ENCODE results near the gene TM4SF1.
"Not testable (repeated sequence)": the region's sequence is repeated elsewhere in the genome, so short reads cannot be mapped to it uniquely, and the experiment has no call there.

Gene TM4SF1

GRCh38 chr3:149393345-149394160, 16.1 kb upstream of the TM4SF1 start:
- peak; percentile 27 to 28 for DNase-seq

DNA sequence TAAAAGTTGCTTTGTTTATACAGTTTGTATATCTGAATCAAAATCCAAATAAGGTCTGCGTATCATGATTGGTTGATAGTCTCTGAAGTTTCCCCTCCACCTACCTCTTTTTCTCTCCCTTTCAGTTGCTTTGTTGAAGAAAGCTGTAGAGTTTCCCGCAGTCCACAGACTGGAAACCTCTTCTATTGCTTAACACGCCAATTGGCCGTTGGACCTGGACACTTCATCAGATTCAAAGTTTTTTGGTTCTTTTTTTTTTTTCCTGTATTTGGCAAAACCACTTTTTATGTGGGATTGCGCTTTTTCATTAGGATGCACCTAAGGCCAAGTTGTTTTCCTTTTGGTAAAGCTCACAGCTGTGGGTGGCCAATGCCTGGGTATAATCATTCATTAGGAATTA, 14.5 kb upstream of the TM4SF1 start:
- no peak for DNase-seq

- no peak for DNase-seq
These were observed 13.3 kb upstream of the TM4SF1 start for GRCh38 chr3:149390772-149391212.

- no peak for DNase-seq
These were observed 12.8 kb upstream of the TM4SF1 start for GRCh38 chr3:149390294-149390693.

DNA sequence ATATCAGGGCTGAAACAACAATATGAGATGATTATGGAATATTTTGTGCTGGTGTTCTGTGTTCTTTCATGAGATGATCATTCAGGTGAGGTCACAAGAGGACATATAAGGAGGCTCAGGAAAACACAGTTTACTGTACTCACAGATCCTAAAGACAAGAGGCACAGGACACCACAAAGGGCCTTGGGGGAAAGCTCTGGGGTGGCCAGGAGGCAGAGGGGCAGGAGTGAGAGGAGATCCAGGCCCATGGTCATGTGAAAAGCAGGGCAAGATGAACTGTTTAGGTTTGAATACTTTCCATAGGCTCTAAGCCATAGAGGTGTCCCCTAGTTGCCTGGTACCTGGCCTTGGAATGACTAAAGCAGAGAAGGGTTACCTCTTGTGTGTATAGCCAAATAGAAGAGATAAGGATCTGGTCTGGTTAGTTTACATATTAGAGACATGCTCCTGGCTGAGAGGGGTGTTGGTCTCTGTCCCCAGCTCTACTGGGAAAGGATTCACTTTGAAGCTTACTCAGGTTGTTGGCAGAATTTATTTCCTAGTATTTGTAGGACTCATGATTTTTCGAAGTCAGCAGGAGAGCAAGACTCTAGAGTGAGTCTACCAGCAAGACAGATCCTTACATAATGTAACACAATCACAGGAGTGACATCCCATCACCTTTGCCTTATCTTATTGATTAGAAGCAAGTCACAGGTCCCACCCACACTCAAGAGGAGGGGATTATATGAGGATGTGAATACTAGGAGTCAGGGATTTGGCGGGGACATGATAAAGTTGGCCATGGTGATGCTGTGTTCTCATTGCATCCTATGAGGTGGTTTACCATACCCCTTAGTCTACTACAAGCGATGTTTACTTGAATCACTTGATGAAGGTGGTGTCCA, 11.3 kb upstream of the TM4SF1 start:
- no peak for DNase-seq

GRCh38 chr3:149388001-149388440, 10.6 kb upstream of the TM4SF1 start:
- DNase-seq = no peak

- DNase-seq = no peak
These were observed 8.8 kb upstream of the TM4SF1 start for GRCh38 chr3:149386299-149386606.

GRCh38 chr3:149385617-149386298, 8.3 kb upstream of the TM4SF1 start:
- DNase-seq = no peak

DNA sequence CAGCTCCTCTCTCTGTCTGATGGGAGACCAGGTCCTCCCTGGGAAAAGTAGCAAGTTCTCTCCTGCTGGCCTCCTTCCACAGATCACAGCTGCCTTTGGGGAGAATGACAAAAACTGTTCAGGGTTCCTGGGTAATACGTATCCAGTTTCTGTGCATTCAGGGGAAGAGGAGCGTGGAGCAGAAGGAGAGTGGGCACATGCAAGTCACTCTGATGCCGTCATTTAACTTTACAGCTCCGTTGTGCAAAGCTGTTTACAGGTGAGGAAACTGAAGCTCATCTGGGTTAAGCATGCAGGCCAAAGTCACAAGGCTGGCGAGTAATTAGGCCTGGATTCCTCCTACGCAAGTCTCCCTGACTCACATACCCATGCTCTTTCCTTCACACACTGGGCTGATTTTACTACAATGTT, 7.5 kb upstream of the TM4SF1 start:
- no peak for DNase-seq

GRCh38 chr3:149384167-149384566, 6.7 kb upstream of the TM4SF1 start:
- no peak for DNase-seq

DNA sequence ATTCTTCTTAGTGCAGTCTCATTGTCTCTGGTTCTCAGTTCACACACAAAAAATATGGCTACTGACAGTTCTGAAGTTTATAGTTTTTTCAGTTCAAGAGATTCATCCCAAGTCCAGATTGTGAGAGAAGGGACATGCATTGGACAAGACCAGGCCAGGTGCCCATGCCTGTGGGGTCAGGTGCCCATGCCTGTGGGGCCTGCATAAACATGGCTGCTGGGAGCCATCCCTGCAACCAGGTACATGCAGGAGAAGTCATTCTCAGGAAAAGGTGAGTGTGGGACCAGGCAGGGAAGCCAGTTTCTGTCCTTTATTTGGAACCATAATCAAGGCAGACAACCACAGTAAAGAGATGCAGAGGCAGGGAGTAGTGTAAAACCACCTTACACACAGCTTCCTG, 6.3 kb upstream of the TM4SF1 start:
- no peak for DNase-seq

DNA sequence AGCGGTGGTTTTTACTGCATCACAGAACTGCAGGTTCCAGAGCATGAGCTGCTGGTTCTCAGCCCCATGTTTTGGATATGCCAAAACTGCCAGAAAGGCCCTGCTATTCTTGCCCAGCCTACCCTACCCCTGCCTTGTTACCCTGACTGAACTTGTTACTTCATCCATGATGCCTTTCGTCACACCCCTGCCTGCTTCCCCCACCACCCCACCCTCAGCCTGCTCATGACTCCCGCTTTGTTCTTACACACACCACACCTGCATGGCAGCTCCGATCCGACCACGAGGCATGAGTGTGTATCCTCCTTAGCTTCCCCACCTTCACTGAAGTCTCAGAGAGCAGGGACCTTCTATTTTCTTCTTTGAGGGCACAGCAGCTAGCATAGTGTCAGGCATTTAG, 5.1 kb upstream of the TM4SF1 start:
- no peak for DNase-seq

GRCh38 chr3:149382101-149382467, 4.6 kb upstream of the TM4SF1 start:
- no peak for DNase-seq

GRCh38 chr3:149381173-149382100, 4.0 kb upstream of the TM4SF1 start:
- no peak for DNase-seq

GRCh38 chr3:149380220-149380619, 2.8 kb upstream of the TM4SF1 start:
- DNase-seq = not testable (repeated sequence)

DNA sequence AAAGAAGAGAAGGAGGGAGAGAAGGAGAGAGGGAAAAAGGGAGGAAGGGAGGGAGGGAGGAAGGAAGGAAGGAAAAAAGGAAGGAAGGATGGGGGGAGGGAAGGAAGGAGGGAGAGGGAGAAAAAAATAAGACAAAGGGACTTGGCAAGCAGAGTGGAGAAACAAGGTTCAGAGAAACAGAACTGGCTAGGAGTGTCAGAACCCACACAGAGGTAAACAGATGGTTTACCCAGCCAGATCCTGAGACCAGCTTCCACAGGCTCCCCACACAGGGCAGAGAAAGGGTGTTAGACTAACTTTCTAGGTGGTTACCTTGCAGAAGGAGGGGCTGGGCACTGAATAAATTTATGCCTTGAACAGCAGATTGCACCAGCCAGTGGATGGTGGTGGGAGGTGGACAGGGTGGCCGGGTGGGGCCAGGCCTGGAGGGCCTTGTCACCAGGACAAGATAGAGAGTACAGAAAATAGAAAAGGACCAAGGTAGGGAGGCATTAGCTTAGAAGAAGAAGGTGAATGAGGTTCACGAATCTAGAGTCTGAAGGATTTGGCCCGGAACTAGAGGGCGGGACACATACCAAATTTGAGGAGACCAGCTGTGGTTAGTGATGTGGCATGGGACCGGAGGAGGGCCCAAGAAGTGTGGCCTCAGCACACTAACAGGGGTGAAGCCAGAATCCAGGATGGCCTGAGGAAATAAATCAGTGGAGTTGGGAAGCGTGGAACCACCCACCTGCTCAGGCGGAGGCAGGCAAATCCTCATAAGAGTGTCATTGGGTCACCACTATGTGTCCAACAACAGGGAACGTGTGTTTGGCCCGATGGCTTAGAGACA, 1.2 kb upstream of the TM4SF1 start:
- no peak for DNase-seq

- no peak for DNase-seq
These were observed 586 bp downstream of the TM4SF1 start for GRCh38 chr3:149376718-149377407.

GRCh38 chr3:149375501-149376196, 1.8 kb downstream of the TM4SF1 start:
- no peak for DNase-seq

- no peak for DNase-seq
These were observed 2.5 kb downstream of the TM4SF1 start for GRCh38 chr3:149374793-149375500.

All from activated CD4-positive, alpha-beta T cell treated with anti-CD3 and anti-CD28 coated beads, Interleukin-2, amount 50 U/mL, for 48 hours (primary cell).